ENCODE results near the gene INTS6. TPM values are rescaled to one million over a fixed set of nuclear protein-coding genes. Genes with fewer than 3 reads are reported as not detected.

Gene INTS6
- polyA plus RNA-seq, 4 donors = 8.9 to 23.8 (median 12.3) TPM

GRCh38 chr13:51331354-51331861 is 121.4 kb downstream of the INTS6 start:
- no peak overlapping the region for H3K4me3 ChIP-seq (ENCODE audit: low read depth in 1 of 3, low read length in 3 of 3)
- no peaks in the 10 kb centered on the region for H3K27me3 ChIP-seq (ENCODE audit: control insufficient read depth in 3 of 3, insufficient read depth in 3 of 3, low read length in 3 of 3)
- no peak for DNase-seq
- H3K36me3 ChIP-seq (ENCODE audit: control insufficient read depth in 3 of 3, insufficient read depth in 2 of 3, low read depth in 1 of 3, low read length in 3 of 3) = no peaks in the 10 kb centered on the region
- FAIRE-seq = no peak
- no peaks in the 10 kb centered on the region for H3K4me1 ChIP-seq (ENCODE audit: control insufficient read depth in 3 of 3, insufficient read depth in 2 of 3, low read depth in 1 of 3, low read length in 2 of 3)
- no peak overlapping the region for H3K27ac ChIP-seq (ENCODE audit: low read depth in 1 of 3, low read length in 2 of 3)
- no peaks in the 10 kb centered on the region for H3K9me3 ChIP-seq (ENCODE audit: control insufficient read depth in 2 of 2, insufficient read depth in 1 of 2, low read depth in 1 of 2, low read length in 1 of 2)
- 69 to 80% (median 70%) methylated on average over 6 of the region's 6 CpGs for WGBS, 3 donors

- H3K4me3 ChIP-seq (ENCODE audit: low read depth in 1 of 3, low read length in 3 of 3) = no peak overlapping the region
- H3K36me3 ChIP-seq (ENCODE audit: control insufficient read depth in 3 of 3, insufficient read depth in 2 of 3, low read depth in 1 of 3, low read length in 3 of 3) = no peaks in the 10 kb centered on the region
- WGBS, 3 donors = 57 to 88% (median 76%) methylated on average over 3 of the region's 3 CpGs
- H3K4me1 ChIP-seq (ENCODE audit: control insufficient read depth in 3 of 3, insufficient read depth in 2 of 3, low read depth in 1 of 3, low read length in 2 of 3) = no peaks in the 10 kb centered on the region
- FAIRE-seq = no peak
- H3K9me3 ChIP-seq (ENCODE audit: control insufficient read depth in 2 of 2, insufficient read depth in 1 of 2, low read depth in 1 of 2, low read length in 1 of 2) = no peaks in the 10 kb centered on the region
- H3K27me3 ChIP-seq (ENCODE audit: control insufficient read depth in 3 of 3, insufficient read depth in 3 of 3, low read length in 3 of 3) = no peaks in the 10 kb centered on the region
- no peak overlapping the region for H3K27ac ChIP-seq (ENCODE audit: low read depth in 1 of 3, low read length in 2 of 3)
- no peak for DNase-seq
Measured at GRCh38 chr13:51330791-51331190, 122.0 kb downstream of the INTS6 start.

- no peaks in the 10 kb centered on the region for H3K4me1 ChIP-seq (ENCODE audit: control insufficient read depth in 3 of 3, insufficient read depth in 2 of 3, low read depth in 1 of 3, low read length in 2 of 3)
- no peak for DNase-seq
- H3K36me3 ChIP-seq (ENCODE audit: control insufficient read depth in 3 of 3, insufficient read depth in 2 of 3, low read depth in 1 of 3, low read length in 3 of 3) = no peaks in the 10 kb centered on the region
- WGBS, 3 donors = 87 to 91% (median 90%) methylated on average over 3 of the region's 3 CpGs
- FAIRE-seq = no peak
- no peak overlapping the region for H3K4me3 ChIP-seq (ENCODE audit: low read depth in 1 of 3, low read length in 3 of 3)
- no peak overlapping the region for H3K27ac ChIP-seq (ENCODE audit: low read depth in 1 of 3, low read length in 2 of 3)
- no peaks in the 10 kb centered on the region for H3K27me3 ChIP-seq (ENCODE audit: control insufficient read depth in 3 of 3, insufficient read depth in 3 of 3, low read length in 3 of 3)
- no peaks in the 10 kb centered on the region for H3K9me3 ChIP-seq (ENCODE audit: control insufficient read depth in 2 of 2, insufficient read depth in 1 of 2, low read depth in 1 of 2, low read length in 1 of 2)
Measured at GRCh38 chr13:51329606-51330005, 123.2 kb downstream of the INTS6 start.

- H3K36me3 ChIP-seq (ENCODE audit: control insufficient read depth in 3 of 3, insufficient read depth in 2 of 3, low read depth in 1 of 3, low read length in 3 of 3) = no peaks in the 10 kb centered on the region
- no peak for DNase-seq
- no peak overlapping the region for H3K4me3 ChIP-seq (ENCODE audit: low read depth in 1 of 3, low read length in 3 of 3)
- no peaks in the 10 kb centered on the region for H3K27me3 ChIP-seq (ENCODE audit: control insufficient read depth in 3 of 3, insufficient read depth in 3 of 3, low read length in 3 of 3)
- no peak for FAIRE-seq
- H3K9me3 ChIP-seq (ENCODE audit: control insufficient read depth in 2 of 2, insufficient read depth in 1 of 2, low read depth in 1 of 2, low read length in 1 of 2) = no peaks in the 10 kb centered on the region
- H3K4me1 ChIP-seq (ENCODE audit: control insufficient read depth in 3 of 3, insufficient read depth in 2 of 3, low read depth in 1 of 3, low read length in 2 of 3) = no peaks in the 10 kb centered on the region
- 75 to 86% (median 83%) methylated on average over 6 of the region's 6 CpGs for WGBS, 3 donors
- H3K27ac ChIP-seq (ENCODE audit: low read depth in 1 of 3, low read length in 2 of 3) = no peak overlapping the region
Measured at GRCh38 chr13:51328488-51328887, 124.3 kb downstream of the INTS6 start.

- Histone ChIP-seq H3K4me3 (ENCODE audit: low read depth in 1 of 3, low read length in 3 of 3) (no peak overlapping the region), H3K36me3 (ENCODE audit: control insufficient read depth in 3 of 3, insufficient read depth in 2 of 3, low read depth in 1 of 3, low read length in 3 of 3) (no peaks in the 10 kb centered on the region), H3K9me3 (ENCODE audit: control insufficient read depth in 2 of 2, insufficient read depth in 1 of 2, low read depth in 1 of 2, low read length in 1 of 2) (no peaks in the 10 kb centered on the region), H3K27me3 (ENCODE audit: control insufficient read depth in 3 of 3, insufficient read depth in 3 of 3, low read length in 3 of 3) (no peaks in the 10 kb centered on the region), H3K4me1 (ENCODE audit: control insufficient read depth in 3 of 3, insufficient read depth in 2 of 3, low read depth in 1 of 3, low read length in 2 of 3) (no peaks in the 10 kb centered on the region), H3K27ac (ENCODE audit: low read depth in 1 of 3, low read length in 2 of 3) (no peak overlapping the region)
- FAIRE-seq (no peak), DNase-seq (no peak)
- 92 to 96% (median 92%) methylated on average over 2 of the region's 2 CpGs for WGBS, 3 donors
Measured at GRCh38 chr13:51327961-51328360, 124.9 kb downstream of the INTS6 start.

- no peak for FAIRE-seq
- no peaks in the 10 kb centered on the region for H3K4me1 ChIP-seq (ENCODE audit: control insufficient read depth in 3 of 3, insufficient read depth in 2 of 3, low read depth in 1 of 3, low read length in 2 of 3)
Measured at GRCh38 chr13:51326777-51327176, 126.1 kb downstream of the INTS6 start.

GRCh38 chr13:51325837-51326236 is 127.0 kb downstream of the INTS6 start:
- no peak overlapping the region for H3K4me3 ChIP-seq (ENCODE audit: low read depth in 1 of 3, low read length in 3 of 3)
- H3K36me3 ChIP-seq (ENCODE audit: control insufficient read depth in 3 of 3, insufficient read depth in 2 of 3, low read depth in 1 of 3, low read length in 3 of 3) = no peaks in the 10 kb centered on the region
- H3K4me1 ChIP-seq (ENCODE audit: control insufficient read depth in 3 of 3, insufficient read depth in 2 of 3, low read depth in 1 of 3, low read length in 2 of 3) = no peaks in the 10 kb centered on the region
- H3K9me3 ChIP-seq (ENCODE audit: control insufficient read depth in 2 of 2, insufficient read depth in 1 of 2, low read depth in 1 of 2, low read length in 1 of 2) = no peaks in the 10 kb centered on the region
- H3K27ac ChIP-seq (ENCODE audit: low read depth in 1 of 3, low read length in 2 of 3) = no peak overlapping the region
- no peak for DNase-seq
- WGBS, 3 donors = 92 to 95% (median 93%) methylated on average over 6 of the region's 6 CpGs
- no peaks in the 10 kb centered on the region for H3K27me3 ChIP-seq (ENCODE audit: control insufficient read depth in 3 of 3, insufficient read depth in 3 of 3, low read length in 3 of 3)
- FAIRE-seq = no peak

More at GRCh38 chr13:51326777-51327176, 126.1 kb downstream of the INTS6 start:
- no peaks in the 10 kb centered on the region for H3K27me3 ChIP-seq (ENCODE audit: control insufficient read depth in 3 of 3, insufficient read depth in 3 of 3, low read length in 3 of 3)
- H3K27ac ChIP-seq (ENCODE audit: low read depth in 1 of 3, low read length in 2 of 3) = no peak overlapping the region
- 78 to 89% (median 80%) methylated on average over 2 of the region's 2 CpGs for WGBS, 3 donors
- H3K4me3 ChIP-seq (ENCODE audit: low read depth in 1 of 3, low read length in 3 of 3) = no peak overlapping the region
- DNase-seq = no peak
- H3K9me3 ChIP-seq (ENCODE audit: control insufficient read depth in 2 of 2, insufficient read depth in 1 of 2, low read depth in 1 of 2, low read length in 1 of 2) = no peaks in the 10 kb centered on the region
- no peaks in the 10 kb centered on the region for H3K36me3 ChIP-seq (ENCODE audit: control insufficient read depth in 3 of 3, insufficient read depth in 2 of 3, low read depth in 1 of 3, low read length in 3 of 3)

- H3K9me3 ChIP-seq (ENCODE audit: control insufficient read depth in 2 of 2, insufficient read depth in 1 of 2, low read depth in 1 of 2, low read length in 1 of 2) = no peaks in the 10 kb centered on the region
- FAIRE-seq (no peak), DNase-seq (no peak)
- no peaks in the 10 kb centered on the region for H3K27me3 ChIP-seq (ENCODE audit: control insufficient read depth in 3 of 3, insufficient read depth in 3 of 3, low read length in 3 of 3)
- 65 to 76% (median 70%) methylated on average over 14 of the region's 14 CpGs for WGBS, 3 donors
- no peaks in the 10 kb centered on the region for H3K4me1 ChIP-seq (ENCODE audit: control insufficient read depth in 3 of 3, insufficient read depth in 2 of 3, low read depth in 1 of 3, low read length in 2 of 3)
- no peaks in the 10 kb centered on the region for H3K36me3 ChIP-seq (ENCODE audit: control insufficient read depth in 3 of 3, insufficient read depth in 2 of 3, low read depth in 1 of 3, low read length in 3 of 3)
- no peak overlapping the region for H3K27ac ChIP-seq (ENCODE audit: low read depth in 1 of 3, low read length in 2 of 3)
- H3K4me3 ChIP-seq (ENCODE audit: low read depth in 1 of 3, low read length in 3 of 3) = no peak overlapping the region
Measured at GRCh38 chr13:51324714-51325420, 128.0 kb downstream of the INTS6 start.
